ENCODE measurements around the gene ZMIZ1. TPM values are rescaled to one million over a fixed set of nuclear protein-coding genes. Genes with fewer than 3 reads are reported as not detected.

The ZMIZ1 gene
- total RNA-seq, 2 experiments from 2014 or later = 14.6 to 15.5 TPM

DNA sequence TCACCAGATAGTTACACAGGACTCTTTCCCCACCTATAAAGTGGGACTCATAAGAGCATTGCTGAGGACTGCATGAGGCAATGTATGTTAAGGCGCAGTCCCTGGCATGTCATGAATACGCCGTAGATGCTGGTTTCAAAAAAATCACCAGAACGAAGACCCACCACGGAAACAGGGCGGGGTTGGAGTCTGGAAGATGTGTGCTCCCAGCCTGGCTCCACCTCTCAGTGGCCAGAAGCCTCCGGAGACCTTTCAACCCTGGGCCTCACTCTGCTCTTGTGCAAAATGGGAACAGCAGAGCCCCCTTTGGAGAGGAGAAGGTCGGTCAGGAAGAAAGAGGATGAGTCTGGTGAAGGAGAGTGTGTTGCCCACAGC is 12.4 kb upstream of the ZMIZ1 start:
- Histone ChIP-seq H3K27me3 (ENCODE audit: control insufficient read depth in 1 of 2, insufficient read depth in 2 of 2, low read length in 2 of 2) (no peaks in the 10 kb centered on the region), H3K4me3 (ENCODE audit: low read length) (no peak overlapping the region), H3K27ac (ENCODE audit: low read depth in 1 of 2, low read length in 2 of 2) (no peak overlapping the region), H3K4me1 (ENCODE audit: insufficient read depth, low read length) (peaks cover 29% of the 10 kb centered on the region), H3K9me3 (ENCODE audit: control insufficient read depth in 1 of 2, insufficient read depth in 1 of 2, low read length in 2 of 2) (no peaks in the 10 kb centered on the region), H3K36me3 (ENCODE audit: insufficient read depth, low read length) (no peaks in the 10 kb centered on the region)
- no peak for DNase-seq
- ChIA-PET CTCF (no interaction called here), POLR2A (no interaction called here)
- Mint-ChIP-seq H3K4me3 (no peak overlapping the region), H3K4me1 (ENCODE audit: low read depth) (peaks cover 12% of the 10 kb centered on the region), H3K27me3 (no peaks in the 10 kb centered on the region), H3K9me3 (no peaks in the 10 kb centered on the region), H3K27ac (no peak overlapping the region), H3K36me3 (ENCODE audit: low read depth) (no peaks in the 10 kb centered on the region)
- ATAC-seq (ENCODE audit: poor library complexity) = no peak
- intact Hi-C loops (cut with DNase I, micrococcal nuclease) = no loop called here
- TF ChIP-seq, protein P1, sequence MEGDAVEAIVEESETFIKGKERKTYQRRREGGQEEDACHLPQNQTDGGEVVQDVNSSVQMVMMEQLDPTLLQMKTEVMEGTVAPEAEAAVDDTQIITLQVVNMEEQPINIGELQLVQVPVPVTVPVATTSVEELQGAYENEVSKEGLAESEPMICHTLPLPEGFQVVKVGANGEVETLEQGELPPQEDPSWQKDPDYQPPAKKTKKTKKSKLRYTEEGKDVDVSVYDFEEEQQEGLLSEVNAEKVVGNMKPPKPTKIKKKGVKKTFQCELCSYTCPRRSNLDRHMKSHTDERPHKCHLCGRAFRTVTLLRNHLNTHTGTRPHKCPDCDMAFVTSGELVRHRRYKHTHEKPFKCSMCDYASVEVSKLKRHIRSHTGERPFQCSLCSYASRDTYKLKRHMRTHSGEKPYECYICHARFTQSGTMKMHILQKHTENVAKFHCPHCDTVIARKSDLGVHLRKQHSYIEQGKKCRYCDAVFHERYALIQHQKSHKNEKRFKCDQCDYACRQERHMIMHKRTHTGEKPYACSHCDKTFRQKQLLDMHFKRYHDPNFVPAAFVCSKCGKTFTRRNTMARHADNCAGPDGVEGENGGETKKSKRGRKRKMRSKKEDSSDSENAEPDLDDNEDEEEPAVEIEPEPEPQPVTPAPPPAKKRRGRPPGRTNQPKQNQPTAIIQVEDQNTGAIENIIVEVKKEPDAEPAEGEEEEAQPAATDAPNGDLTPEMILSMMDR (IDR thresholded peaks at IDR 0.05) = no peak

DNA sequence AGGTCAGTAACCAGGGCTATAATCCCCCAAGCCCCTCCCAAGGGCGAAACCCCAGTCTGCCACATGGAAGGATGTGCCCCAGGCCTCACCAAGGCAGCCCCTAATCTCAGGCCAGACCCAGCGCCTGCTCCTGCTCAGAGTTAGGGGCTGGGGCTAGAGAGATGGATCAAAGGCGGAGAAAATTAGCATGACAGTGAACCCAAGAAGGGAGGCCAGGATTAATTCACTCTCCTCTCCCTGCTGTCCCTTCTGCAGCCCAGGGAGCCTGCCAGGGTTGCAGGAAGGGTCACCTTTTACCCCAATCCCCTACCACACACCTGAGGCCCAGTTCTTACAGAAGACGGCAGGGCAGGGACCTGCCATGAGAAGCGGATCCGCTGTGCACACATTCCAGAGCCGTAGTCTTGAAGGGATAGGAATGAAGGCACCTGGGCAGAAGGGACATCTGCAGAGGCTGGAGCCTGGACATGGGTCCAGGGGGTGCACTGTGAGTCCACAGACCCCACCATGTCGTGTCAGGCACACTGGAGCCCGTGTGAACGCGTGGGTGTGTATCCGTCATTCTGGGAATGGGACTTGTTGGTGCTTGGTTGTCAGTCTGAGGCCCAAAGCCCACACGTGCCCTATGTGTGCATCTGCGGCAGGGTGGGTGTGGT is 11.9 kb upstream of the ZMIZ1 start:
- H3K36me3 Mint-ChIP-seq (ENCODE audit: low read depth) = no peaks in the 10 kb centered on the region
- ATAC-seq (ENCODE audit: poor library complexity) (no peak), DNase-seq (no peak)
- ChIA-PET POLR2A (no interaction called here), CTCF (no interaction called here)
- Histone ChIP-seq H3K27ac (ENCODE audit: low read depth in 1 of 2, low read length in 2 of 2) (no peak overlapping the region), H3K27me3 (ENCODE audit: control insufficient read depth in 1 of 2, insufficient read depth in 2 of 2, low read length in 2 of 2) (no peaks in the 10 kb centered on the region), H3K36me3 (ENCODE audit: insufficient read depth, low read length) (no peaks in the 10 kb centered on the region), H3K4me3 (ENCODE audit: low read length) (no peak overlapping the region), H3K9me3 (ENCODE audit: control insufficient read depth in 1 of 2, insufficient read depth in 1 of 2, low read length in 2 of 2) (no peaks in the 10 kb centered on the region), H3K4me1 (ENCODE audit: insufficient read depth, low read length) (peaks cover 24% of the 10 kb centered on the region)
- H3K27me3 Mint-ChIP-seq = no peaks in the 10 kb centered on the region
- no peak overlapping the region for H3K27ac Mint-ChIP-seq
- TF ChIP-seq, protein P1 (IDR thresholded peaks at IDR 0.05) = no peak
- no peaks in the 10 kb centered on the region for H3K9me3 Mint-ChIP-seq
- H3K4me1 Mint-ChIP-seq (ENCODE audit: low read depth) = peaks cover 7% of the 10 kb centered on the region
- intact Hi-C loops (cut with DNase I, micrococcal nuclease) = no loop called here
- no peak overlapping the region for H3K4me3 Mint-ChIP-seq

DNA sequence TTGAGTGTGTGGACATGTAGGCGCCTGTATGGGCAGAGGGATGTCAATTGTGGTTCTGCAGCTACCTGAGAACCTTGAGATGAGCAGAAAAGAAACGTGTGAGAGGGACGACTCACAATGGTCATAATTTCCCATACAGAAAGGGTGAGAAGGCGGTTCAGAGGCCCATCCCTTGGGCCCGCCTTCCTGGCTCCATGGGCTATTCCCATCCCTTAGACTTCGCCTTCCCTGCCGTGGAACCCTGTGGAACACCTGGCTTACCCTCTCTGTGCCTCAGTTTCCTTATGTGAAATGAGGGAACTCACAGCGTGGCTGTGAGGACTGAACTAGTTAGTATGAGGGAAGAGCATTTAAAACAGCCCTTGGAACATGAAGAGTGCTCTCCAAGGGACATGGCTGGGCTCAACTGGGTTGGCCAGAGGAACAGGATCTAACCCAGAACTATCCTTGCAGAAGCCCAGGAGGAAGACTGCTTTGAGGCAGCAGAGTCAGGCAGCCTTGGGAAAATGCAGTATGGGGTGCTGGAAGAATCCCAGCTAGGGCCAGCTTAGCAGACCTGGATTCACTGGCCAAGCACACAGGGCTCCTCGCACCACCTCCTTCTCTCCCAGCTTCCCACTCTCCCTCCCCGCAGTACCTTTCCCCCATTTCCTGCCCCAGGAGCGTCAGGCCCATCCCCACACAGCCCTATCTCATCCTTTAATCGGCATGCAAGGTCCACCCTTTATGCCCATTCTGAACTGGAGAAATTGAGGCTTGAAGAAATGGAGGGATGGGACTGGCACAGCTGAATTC is 11.1 kb upstream of the ZMIZ1 start:
- H3K27me3 ChIP-seq (ENCODE audit: control insufficient read depth in 1 of 2, insufficient read depth in 2 of 2, low read length in 2 of 2) = no peaks in the 10 kb centered on the region
- H3K27ac ChIP-seq (ENCODE audit: low read depth in 1 of 2, low read length in 2 of 2) = no peak overlapping the region
- TF ChIP-seq, protein P1 (IDR thresholded peaks at IDR 0.05) = no peak
- peaks cover 2% of the 10 kb centered on the region for H3K4me1 Mint-ChIP-seq (ENCODE audit: low read depth)
- no peaks in the 10 kb centered on the region for H3K36me3 ChIP-seq (ENCODE audit: insufficient read depth, low read length)
- intact Hi-C loops (cut with DNase I, micrococcal nuclease) = no loop called here
- DNase-seq (no peak), ATAC-seq (ENCODE audit: poor library complexity) (no peak)
- no peak overlapping the region for H3K4me3 Mint-ChIP-seq
- CTCF ChIA-PET = no interaction called here
- H3K36me3 Mint-ChIP-seq (ENCODE audit: low read depth) = no peaks in the 10 kb centered on the region
- H3K4me1 ChIP-seq (ENCODE audit: insufficient read depth, low read length) = peaks cover 17% of the 10 kb centered on the region
- H3K9me3 ChIP-seq (ENCODE audit: control insufficient read depth in 1 of 2, insufficient read depth in 1 of 2, low read length in 2 of 2) = no peaks in the 10 kb centered on the region
- no peaks in the 10 kb centered on the region for H3K9me3 Mint-ChIP-seq
- POLR2A ChIA-PET = no interaction called here
- no peaks in the 10 kb centered on the region for H3K27me3 Mint-ChIP-seq
- H3K27ac Mint-ChIP-seq = no peak overlapping the region
- H3K4me3 ChIP-seq (ENCODE audit: low read length) = no peak overlapping the region

Measured in CD4-positive, alpha-beta T cell (primary cell).